IMR-90 (cell line): ENCODE results near the gene ARHGEF7. TPM values are rescaled to one million over a fixed set of nuclear protein-coding genes. Genes with fewer than 3 reads are reported as not detected.

Source experiments
- ATAC-seq: fragments of 200-7000 bp; cut with Tn5 transposase; 2 replicates; pipeline ENCODE4 v1.9.1; 2020; ENCODE audit warnings: low read depth, mild to moderate bottlenecking, moderate library complexity
- BruUV-seq: library from RNA; stranded (reverse); fragments of 400-500 nt; replicated peaks from 2 replicates; lab custom pipeline; 2021; lab: Mats Ljungman, UMichigan
- CTCF ChIA-PET: fragments of 300-600 bp; formaldehyde crosslinking; extraction: SDS; loops from one replicate; lab custom pipeline; 2021; ENCODE audit warnings: antibody characterized with exemption; lab: Yijun Ruan, JAX
- POLR2A ChIA-PET: fragments of 300-600 bp; sonication (Branson Sonifier 250); formaldehyde crosslinking; loops from one replicate; lab custom pipeline; 2022; ENCODE audit warnings: antibody characterized with exemption; ENCODE audit not compliant: unreplicated experiment; lab: Charles Lee
- DNase-seq: peaks from one replicate; pipeline ENCODE4 v3.0.0; 2013
- H2AFZ ChIP-seq: replicated peaks from 2 replicates; pipeline ENCODE3; 2013; ENCODE audit warnings: low read length, mild to moderate bottlenecking; ENCODE audit not compliant: poor library complexity
- H2AK5ac ChIP-seq: 2 replicates; pipeline ENCODE4 v1.6.1; 2013; ENCODE audit warnings: low read depth, low read length, inconsistent platforms
- H2AK9ac ChIP-seq: replicated peaks from 2 replicates; pipeline ENCODE3; 2013; ENCODE audit warnings: mild to moderate bottlenecking, low read depth, low read length, moderate library complexity; ENCODE audit not compliant: poor library complexity
- H2BK120ac ChIP-seq: 2 replicates; pipeline ENCODE4 v1.6.1; 2013; ENCODE audit warnings: low read depth, low read length, inconsistent platforms
- H2BK15ac ChIP-seq: 3 replicates; pipeline ENCODE4 v1.6.1; 2013; ENCODE audit warnings: low read depth, low read length, inconsistent platforms
- H2BK20ac ChIP-seq: 2 replicates; pipeline ENCODE4 v1.6.1; 2013; ENCODE audit warnings: low read depth, mild to moderate bottlenecking, inconsistent platforms, low read length, moderate library complexity
- H2BK5ac ChIP-seq: 2 replicates; pipeline ENCODE4 v1.6.1; 2013; ENCODE audit warnings: mild to moderate bottlenecking, low read depth, low read length, inconsistent platforms; ENCODE audit not compliant: poor library complexity, severe bottlenecking
- H3K14ac ChIP-seq: replicated peaks from 2 replicates; pipeline ENCODE4 v1.6.1; 2013; ENCODE audit warnings: low read depth, low read length, inconsistent platforms
- H3K18ac ChIP-seq: 2 replicates; pipeline ENCODE4 v1.6.1; 2013; ENCODE audit warnings: low read depth, low read length, control low read depth
- H3K23ac ChIP-seq: 2 replicates; pipeline ENCODE4 v1.6.1; 2013; ENCODE audit warnings: low read depth, low read length, inconsistent platforms
- H3K27ac ChIP-seq: 2 replicates; pipeline ENCODE4 v1.5.1; 2013; ENCODE audit warnings: mild to moderate bottlenecking, control low read depth, low read length; ENCODE audit not compliant: insufficient read depth
- H3K27me3 ChIP-seq: 2 replicates; pipeline ENCODE4 v1.6.1; 2013; ENCODE audit warnings: low read length; ENCODE audit not compliant: control insufficient read depth, insufficient read depth
- H3K36me3 ChIP-seq: 2 replicates; pipeline ENCODE4 v1.6.1; 2013; ENCODE audit warnings: low read length, mixed read lengths; ENCODE audit not compliant: control insufficient read depth, insufficient read depth
- H3K4ac ChIP-seq: 2 replicates; pipeline ENCODE4 v1.6.1; 2013; ENCODE audit warnings: low read depth, low read length, inconsistent platforms
- H3K4me1 ChIP-seq: 2 replicates; pipeline ENCODE4 v1.6.1; 2013; ENCODE audit warnings: low read length, mixed read lengths; ENCODE audit not compliant: control insufficient read depth, insufficient read depth
- H3K4me2 ChIP-seq: 2 replicates; pipeline ENCODE4 v1.6.1; 2013; ENCODE audit warnings: low read depth, mild to moderate bottlenecking, control low read depth, low read length, moderate library complexity
- H3K4me3 ChIP-seq: 2 replicates; pipeline ENCODE4 v1.5.1; 2013; ENCODE audit warnings: low read depth, mild to moderate bottlenecking, control low read depth, low read length, moderate library complexity; ENCODE audit not compliant: insufficient read depth
- H3K56ac ChIP-seq: 2 replicates; pipeline ENCODE4 v1.6.1; 2013; ENCODE audit warnings: low read length, inconsistent platforms; ENCODE audit not compliant: insufficient read depth; ENCODE audit errors: extremely low read depth
- H3K79me1 ChIP-seq, 2 experiments: 2 replicates each; pipeline ENCODE4 v1.6.1; 2013; ENCODE audit warnings: low read length in 2 of 2, inconsistent platforms in 1 of 2, low read depth in 1 of 2
- H3K9ac ChIP-seq: 2 replicates; pipeline ENCODE4 v1.6.1; 2013; ENCODE audit warnings: low read depth, low read length, control low read depth
- H3K9me1 ChIP-seq: 2 replicates; pipeline ENCODE4 v1.6.1; 2013; ENCODE audit warnings: low read length, inconsistent platforms; ENCODE audit not compliant: insufficient read depth
- H3K9me3 ChIP-seq: 2 replicates; pipeline ENCODE4 v1.6.1; 2013; ENCODE audit warnings: low read length; ENCODE audit not compliant: control insufficient read depth, insufficient read depth
- H4K20me1 ChIP-seq: 2 replicates; pipeline ENCODE4 v1.6.1; 2013; ENCODE audit warnings: low read length, inconsistent platforms; ENCODE audit not compliant: insufficient read depth
- H4K5ac ChIP-seq: 2 replicates; pipeline ENCODE4 v1.6.1; 2013; ENCODE audit warnings: mild to moderate bottlenecking, low read depth, low read length, control low read depth
- H4K8ac ChIP-seq, 2 experiments: 2 replicates each; pipeline ENCODE4 v1.6.1; 2013; ENCODE audit warnings: low read depth in 2 of 2, low read length in 2 of 2, control low read depth in 1 of 2, inconsistent platforms in 1 of 2
- H4K91ac ChIP-seq: 2 replicates; pipeline ENCODE4 v1.6.1; 2013; ENCODE audit warnings: low read depth, low read length, inconsistent platforms; ENCODE audit not compliant: insufficient read depth
- RCOR1 ChIP-seq: IDR thresholded peaks from 2 replicates; pipeline ENCODE4 v1.6.1; 2012; ENCODE audit warnings: mild to moderate bottlenecking, low read length, improper control_type of control experiment; ENCODE audit not compliant: insufficient replicate concordance
- SMC3 ChIP-seq: fragments of 150-350 bp; IDR thresholded peaks from 2 replicates; pipeline ENCODE4 v1.6.1; 2016; ENCODE audit warnings: low read depth, mild to moderate bottlenecking, antibody characterized with exemption, low read length, moderate library complexity
- WGBS, 2 experiments: methylation state at CpG; one replicate each; pipeline versions ENCODE4 v1.1.5 to v1.1.7; 2013; ENCODE audit warnings: missing lambda C conversion rate in 2 of 2; ENCODE audit not compliant: insufficient read length in 1 of 2; ENCODE audit errors: extremely low coverage in 2 of 2; 5-methylcytosine and 5-hydroxymethylcytosine counted together
- dilution Hi-C: fragments of 300-500 bp; cut with HindIII; formaldehyde crosslinking; loops from one replicate; pipeline ENCODE4 v1.14.3; 2018; ENCODE audit warnings: low sequenced_read_pairs; ENCODE audit not compliant: unreplicated experiment
- in situ Hi-C: fragments of 300-500 bp; cut with MboI; formaldehyde crosslinking; loops from 3 replicates; pipeline ENCODE4 v1.14.3; 2019; ENCODE audit warnings: low sequenced_read_pairs, inconsistent platforms, mixed read lengths
- intact Hi-C: fragments of 100-400 bp; cut with micrococcal nuclease; formaldehyde crosslinking; loops from 2 replicates; pipeline ENCODE4 v1.10.0; 2022
- polyA plus RNA-seq, 3 experiments: library from polyadenylated mRNA; depleted of rRNA; stranded (reverse); fragments of >200 nt; gene quantifications; 2 replicates each; pipeline ENCODE4 v1.2.3, GENCODE V29; 2012; ENCODE audit warnings: low replicate concordance in 1 of 3
- total RNA-seq: library from RNA; depleted of rRNA; stranded (reverse); fragments of >200 nt; gene quantifications from 2 replicates; pipeline ENCODE4 v1.2.3, GENCODE V29; 2012

ARHGEF7 gene
- total and polyA plus RNA-seq, 2 of the 4 experiments (the other 2 are of a cell fraction) = 32.9 to 59.0 TPM

DNA sequence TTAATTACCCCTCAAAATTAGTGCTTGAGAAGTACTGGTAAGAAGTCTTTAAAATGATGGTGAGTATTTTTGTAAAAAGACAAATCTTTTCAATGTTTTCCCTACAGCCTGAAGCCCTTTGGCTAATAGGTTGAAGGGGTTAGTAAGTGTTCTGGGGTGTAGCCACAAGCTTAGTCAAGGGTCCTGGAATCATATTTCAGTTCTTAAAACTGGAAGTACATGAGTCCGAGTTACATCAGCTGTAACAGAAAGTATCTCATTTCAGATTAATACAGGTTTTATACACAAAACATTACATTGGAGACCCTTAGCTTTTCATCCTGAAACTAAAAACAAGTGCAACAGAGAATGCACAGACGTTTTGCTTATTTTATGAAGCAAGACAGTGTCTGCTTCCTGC is 152.7 kb downstream of the ARHGEF7 start:
- Histone ChIP-seq H2BK5ac (peak overlapping the region; percentile 45), H4K20me1 (0 out of 2 replicates have a peak, but pooled peaks cover 3% of the 10 kb centered on the region), H3K9me1 (peaks cover 39% of the 10 kb centered on the region), H3K56ac (no peak overlapping the region), H3K9me3 (no peaks in the 10 kb centered on the region), H3K9ac (peak overlapping the region; percentile 18; the same call in 1 of the 2 replicates), H3K18ac (no peak overlapping the region), H3K36me3 (peaks cover 25% of the 10 kb centered on the region), H3K23ac (peak overlapping the region; percentile 52; the same call in 1 of the 2 replicates), H3K4me1 (peaks cover 25% of the 10 kb centered on the region), H2AK5ac (no peak overlapping the region), H2BK120ac (0 out of 2 replicates have a peak overlapping the region, but pooled peaks have one; percentile 18), H3K14ac (0 out of 2 replicates have a peak overlapping the region, but pooled peaks have one; percentile 51), H4K91ac (no peak overlapping the region), H3K27ac (no peak overlapping the region; the same call in 1 of the 2 replicates), H3K4ac (peak overlapping the region; percentile 33; the same call in 1 of the 2 replicates), H4K8ac (peak overlapping the region in 1 of 2 experiments; percentile 38; a peak in 1 of 4 replicates), H3K4me3 (no peak overlapping the region; the same call in 1 of the 2 replicates), H2BK15ac (no peak overlapping the region), H3K4me2 (peak overlapping the region; percentile 80), H2AK9ac (no peak overlapping the region), H3K79me1 (peaks cover 30 to 80% of the 10 kb centered on the region in 2 experiments), H3K27me3 (no peaks in the 10 kb centered on the region), H4K5ac (no peak overlapping the region), H2AFZ (no peak overlapping the region), H2BK20ac (no peak overlapping the region; the same call in 1 of the 2 replicates)
- BruUV-seq = no TSS peak
- TF ChIP-seq SMC3 (no peak), RCOR1 (no peak)
- intact Hi-C loops = no loop called here
- in situ Hi-C loops = no loop called here
- ATAC-seq = peak; percentile 68
- 0% methylated on average over 1 of the region's 2 CpGs; no CpG with 5 or more reads in 1 of the 2 experiments for WGBS, 2 experiments
- DNase-seq = peak; percentile 78
- dilution Hi-C loops = no loop called here
- POLR2A ChIA-PET = no interaction called here
- CTCF ChIA-PET = interaction anchor here (0.9 to 1.7 kb wide), 2 partner anchors 8 to 17 kb away, joined by 3 to 7 read pairs; no protein-coding TSS in a partner anchor
